HG03139 (cell line): ENCODE data around the gene RBBP6.
"Not testable (repeated sequence)": the region's sequence is repeated elsewhere in the genome, so short reads cannot be mapped to it uniquely, and the experiment has no call there.

Source experiments
- ATAC-seq: cut with Tn5 transposase; IDR thresholded peaks from one replicate; pipeline ENCODE4 v1.9.1; 2021; ENCODE audit not compliant: unreplicated experiment

RBBP6 gene

DNA sequence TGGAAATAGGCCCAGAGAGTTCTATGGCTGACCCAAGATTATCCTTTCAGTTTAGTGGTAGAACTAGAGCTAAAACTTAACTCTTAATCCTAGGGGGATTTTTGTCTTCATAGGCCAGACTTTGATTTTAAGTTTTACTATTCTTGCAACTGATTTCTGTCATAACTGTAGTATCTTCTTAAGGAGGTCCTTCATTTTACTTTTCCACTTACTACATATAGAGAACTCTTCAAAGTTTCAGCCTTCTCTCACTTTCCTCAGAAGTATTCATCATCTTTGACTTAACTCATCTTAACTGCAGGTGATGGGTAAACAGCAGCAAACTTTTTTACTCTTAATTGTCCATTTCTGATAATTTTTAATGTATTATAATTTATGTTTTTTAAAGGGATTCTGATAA is 23.4 kb downstream of the RBBP6 start:
- ATAC-seq, result no peak

DNA sequence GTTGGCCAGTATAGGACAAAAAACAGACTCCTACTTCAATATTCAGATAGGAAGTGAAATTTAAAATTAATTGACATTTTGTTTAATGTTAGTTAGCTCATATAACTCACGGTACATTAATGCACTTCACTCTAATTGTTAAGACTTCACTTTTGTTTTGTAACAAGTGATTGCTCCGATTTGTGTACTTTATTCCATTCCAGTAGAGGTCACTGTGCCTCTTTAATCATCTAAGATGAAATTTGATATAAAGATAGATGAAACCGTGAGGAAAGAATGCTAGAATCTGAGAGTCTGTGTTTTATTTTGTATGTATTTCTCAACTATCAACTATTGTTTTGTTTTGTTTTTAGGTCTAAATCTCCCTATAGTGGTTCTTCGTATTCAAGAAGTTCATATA is 29.0 kb downstream of the RBBP6 start:
- ATAC-seq, result no peak

DNA sequence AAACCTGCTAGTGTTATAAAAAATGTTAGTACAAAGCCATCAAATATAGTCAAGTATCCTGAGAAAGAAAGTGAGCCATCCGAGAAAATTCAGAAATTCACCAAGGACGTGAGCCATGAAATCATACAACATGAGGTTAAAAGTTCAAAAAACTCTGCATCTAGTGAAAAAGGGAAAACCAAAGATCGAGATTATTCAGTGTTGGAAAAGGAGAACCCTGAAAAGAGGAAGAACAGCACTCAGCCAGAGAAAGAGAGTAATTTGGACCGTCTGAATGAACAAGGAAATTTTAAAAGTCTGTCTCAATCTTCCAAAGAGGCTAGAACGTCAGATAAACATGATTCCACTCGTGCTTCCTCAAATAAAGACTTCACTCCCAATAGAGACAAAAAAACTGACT is 31.7 kb downstream of the RBBP6 start:
- no peak for ATAC-seq

DNA sequence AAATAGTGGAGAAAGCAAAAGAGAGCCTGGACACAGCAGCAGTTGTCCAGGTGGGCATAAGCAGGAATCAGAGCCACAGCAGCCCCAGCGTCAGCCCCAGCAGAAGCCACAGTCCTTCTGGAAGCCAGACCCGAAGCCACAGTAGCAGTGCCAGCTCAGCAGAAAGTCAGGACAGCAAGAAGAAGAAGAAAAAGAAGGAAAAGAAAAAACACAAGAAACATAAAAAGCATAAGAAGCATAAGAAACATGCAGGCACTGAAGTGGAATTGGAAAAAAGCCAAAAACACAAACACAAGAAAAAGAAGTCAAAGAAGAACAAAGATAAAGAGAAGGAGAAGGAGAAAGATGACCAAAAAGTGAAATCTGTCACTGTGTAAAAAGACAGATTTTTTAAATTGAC is 32.7 kb downstream of the RBBP6 start:
- ATAC-seq, result no peak

DNA sequence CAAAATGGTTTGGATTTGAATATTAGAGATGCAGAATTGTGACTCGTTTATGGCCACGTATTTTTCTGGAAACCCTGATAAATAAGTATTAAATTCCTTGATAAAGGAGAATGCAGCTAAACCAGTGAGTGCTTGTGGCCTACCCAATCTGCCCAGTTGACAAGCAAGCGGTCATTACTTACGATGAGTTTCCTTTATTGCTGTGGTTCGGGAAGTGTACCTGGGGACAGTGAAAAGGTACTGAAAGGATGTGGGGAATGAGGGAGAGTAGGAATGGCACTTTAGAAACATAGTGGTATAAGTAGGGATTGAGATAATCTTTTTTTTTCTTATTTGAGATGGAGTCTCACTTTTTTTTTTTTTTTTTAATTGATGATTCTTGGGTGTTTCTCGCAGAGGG is 33.8 kb downstream of the RBBP6 start:
- no peak for ATAC-seq

DNA sequence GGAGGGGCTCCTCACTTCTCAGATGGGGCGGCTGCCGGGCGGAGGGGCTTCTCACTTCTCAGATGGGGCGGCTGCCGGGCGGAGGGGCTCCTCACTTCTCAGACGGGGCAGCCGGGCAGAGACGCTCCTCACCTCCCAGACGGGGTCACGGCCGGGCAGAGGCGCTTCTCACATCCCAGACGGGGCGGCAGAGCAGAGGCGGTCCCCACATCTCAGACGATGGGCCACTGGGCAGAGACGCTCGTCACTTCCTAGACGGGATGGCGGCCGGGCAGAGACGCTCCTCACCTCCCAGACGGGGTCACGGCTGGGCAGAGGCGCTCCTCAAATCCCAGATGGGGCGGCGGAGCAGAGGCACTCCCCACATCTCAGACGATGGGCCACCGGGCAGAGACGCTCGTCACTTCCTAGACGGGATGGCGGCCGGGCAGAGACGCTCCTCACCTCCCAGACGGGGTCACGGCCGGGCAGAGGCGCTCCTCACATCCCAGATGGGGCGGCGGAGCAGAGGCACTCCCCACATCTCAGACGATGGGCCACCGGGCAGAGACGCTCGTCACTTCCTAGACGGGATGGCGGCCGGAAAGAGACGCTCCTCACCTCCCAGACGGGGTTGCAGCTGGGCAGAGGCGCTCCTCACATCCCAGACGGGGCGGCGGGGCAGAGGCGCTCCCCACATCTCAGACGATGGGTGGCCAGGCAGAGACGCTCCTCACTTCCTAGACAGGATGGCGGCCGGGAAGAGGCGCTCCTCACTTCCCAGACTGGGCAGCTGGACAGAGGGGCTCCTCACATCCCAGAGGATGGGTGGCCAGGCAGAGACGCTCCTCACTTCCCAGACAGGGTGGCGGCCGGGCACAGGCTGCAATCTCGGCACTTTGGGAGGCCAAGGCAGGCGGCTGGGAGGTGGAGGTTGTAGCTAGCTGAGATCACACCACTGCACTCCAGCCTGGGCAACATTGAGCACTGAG is 35.4 kb downstream of the RBBP6 start:
- ATAC-seq, result not testable (repeated sequence)

DNA sequence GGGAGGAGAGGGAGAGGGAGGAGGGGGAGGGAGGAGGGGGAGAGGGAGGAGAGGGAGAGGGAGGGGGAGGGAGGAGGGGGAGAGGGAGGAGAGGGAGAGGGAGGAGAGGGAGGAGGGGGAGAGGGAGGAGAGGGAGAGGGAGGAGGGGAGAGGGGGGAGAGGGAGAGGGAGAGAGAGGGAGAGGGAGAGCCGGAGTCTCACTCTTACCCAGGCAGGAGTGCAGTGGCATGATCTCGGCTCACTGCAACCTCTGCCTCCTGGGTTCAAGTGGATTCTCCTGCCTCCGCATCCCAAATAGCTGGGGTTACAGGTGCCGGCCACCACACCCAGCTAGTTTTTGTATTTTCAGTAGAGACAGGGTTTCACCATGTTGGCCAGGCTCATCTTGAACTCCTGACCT is 36.4 kb downstream of the RBBP6 start:
- ATAC-seq, result not testable (repeated sequence)

DNA sequence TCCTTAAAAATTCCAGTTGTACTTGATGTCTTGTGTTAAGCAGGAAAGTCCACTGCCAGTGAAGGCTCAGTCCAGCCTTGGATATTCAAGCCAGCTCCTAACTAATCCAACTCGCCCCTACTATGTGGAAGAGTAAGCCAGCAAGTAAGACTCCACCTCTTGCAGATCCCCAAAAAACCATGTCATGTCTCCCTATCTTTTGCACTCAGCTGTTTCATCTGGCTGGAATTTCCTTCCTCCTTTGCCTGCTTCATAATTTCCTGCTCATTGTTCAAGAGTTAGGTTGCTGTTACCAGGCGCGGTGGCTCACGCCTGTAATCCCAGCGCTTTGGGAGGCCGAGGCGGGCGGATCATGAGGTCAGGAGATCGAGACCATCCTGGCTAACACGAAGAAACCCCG is 37.8 kb downstream of the RBBP6 start:
- no peak for ATAC-seq

DNA sequence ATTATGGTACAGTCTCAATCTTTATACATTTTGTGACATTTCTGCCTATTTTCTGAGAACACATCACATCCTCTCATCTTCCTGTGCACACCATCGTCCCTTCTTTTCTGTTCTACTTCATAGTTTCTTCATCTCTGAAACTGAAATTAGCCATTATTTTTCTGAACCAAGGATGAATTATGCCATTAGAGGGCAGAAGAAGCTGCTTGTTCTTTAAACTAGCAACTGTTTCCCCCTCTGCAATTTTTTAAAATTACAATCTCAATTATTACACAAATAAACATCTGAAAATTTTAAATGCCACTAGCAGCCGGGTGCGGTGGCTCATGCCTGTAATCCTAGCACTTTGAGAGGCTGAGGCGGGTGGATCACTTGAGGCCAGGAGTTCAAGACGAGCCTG is 41.3 kb downstream of the RBBP6 start:
- ATAC-seq, result no peak

DNA sequence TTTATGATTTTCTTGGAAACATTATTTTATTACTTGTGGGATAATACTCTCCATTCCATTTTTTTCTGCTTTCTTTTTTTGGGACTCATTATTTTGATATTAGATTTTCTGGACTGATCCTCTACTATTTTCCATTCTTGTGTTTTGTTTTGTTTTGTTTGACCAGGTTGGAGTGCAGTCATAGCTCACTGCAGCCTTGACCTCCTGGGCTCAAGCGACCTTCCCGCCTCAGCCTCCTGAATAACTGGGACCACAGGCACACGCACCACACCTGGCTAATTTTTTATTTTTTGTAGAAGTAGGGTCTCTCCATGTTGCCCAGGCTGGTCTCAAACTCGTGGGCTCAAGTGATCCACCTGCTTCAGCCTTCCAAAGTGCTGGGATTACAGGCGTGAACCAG is 44.1 kb downstream of the RBBP6 start:
- ATAC-seq, result no peak

DNA sequence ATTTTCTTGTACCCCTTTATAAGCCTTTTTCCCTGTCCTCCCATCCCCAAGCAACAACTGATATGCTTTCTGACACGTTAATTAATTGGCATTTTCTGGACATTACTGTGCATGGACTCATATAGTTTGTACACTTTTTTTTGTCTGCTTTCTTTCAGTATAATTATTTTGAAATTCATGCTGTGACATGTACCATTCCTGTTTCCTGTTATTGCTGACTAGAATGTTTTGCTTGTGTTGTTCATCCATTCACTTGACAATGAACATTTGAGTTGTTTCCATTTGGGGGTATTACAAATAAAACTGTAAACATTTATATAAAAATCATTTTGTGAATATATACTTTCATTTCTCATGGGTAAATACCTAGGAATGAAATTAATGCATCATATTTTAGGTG is 50.6 kb downstream of the RBBP6 start:
- no peak for ATAC-seq

DNA sequence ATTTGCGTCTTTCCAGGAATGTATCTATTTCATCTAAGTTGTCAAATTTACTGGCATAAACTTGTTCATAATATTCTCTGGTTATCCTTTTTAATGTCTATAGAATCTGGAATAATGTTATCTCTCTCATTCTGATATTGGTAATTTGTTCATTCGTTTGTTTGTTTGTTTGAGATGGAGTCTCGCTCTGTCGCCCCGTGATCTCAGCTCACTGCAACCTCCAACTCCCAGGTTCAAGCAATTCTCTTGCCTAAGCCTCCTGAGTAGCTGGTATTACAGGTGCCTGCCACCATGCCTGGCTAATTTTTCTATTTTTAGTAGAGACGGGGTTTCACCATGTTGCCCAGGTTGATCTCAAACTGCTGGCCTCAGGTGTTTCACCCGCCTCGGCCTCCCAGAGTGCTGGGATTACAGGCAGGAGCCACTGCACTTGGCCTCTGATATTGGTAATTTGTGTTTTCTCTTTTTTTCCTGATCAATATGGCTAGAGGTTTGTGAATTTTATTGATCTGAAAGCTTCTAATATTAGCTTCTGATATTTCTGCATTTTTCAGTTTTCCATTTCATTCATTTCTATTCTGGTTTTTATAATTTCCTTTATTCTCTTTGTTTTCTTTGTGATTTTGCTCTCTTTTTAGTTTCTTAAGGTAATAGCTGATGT is 59.5 kb downstream of the RBBP6 start:
- no peak for ATAC-seq

DNA sequence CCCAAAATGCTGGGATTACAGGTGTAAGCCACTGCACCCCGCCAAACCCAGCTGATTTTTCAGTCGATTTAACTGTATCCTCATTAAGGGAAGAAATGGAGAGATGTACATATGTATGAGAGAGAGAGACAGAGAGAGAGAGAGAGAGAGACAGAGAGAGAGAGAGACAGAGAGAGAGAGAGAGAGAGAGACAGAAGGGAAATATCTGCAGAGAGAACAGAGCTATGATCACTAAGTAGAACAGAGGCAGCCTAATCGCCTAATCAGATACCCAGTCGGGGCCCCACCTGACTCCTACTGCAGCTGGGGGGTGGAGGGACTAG is 70.0 kb downstream of the RBBP6 start:
- ATAC-seq, result no peak

DNA sequence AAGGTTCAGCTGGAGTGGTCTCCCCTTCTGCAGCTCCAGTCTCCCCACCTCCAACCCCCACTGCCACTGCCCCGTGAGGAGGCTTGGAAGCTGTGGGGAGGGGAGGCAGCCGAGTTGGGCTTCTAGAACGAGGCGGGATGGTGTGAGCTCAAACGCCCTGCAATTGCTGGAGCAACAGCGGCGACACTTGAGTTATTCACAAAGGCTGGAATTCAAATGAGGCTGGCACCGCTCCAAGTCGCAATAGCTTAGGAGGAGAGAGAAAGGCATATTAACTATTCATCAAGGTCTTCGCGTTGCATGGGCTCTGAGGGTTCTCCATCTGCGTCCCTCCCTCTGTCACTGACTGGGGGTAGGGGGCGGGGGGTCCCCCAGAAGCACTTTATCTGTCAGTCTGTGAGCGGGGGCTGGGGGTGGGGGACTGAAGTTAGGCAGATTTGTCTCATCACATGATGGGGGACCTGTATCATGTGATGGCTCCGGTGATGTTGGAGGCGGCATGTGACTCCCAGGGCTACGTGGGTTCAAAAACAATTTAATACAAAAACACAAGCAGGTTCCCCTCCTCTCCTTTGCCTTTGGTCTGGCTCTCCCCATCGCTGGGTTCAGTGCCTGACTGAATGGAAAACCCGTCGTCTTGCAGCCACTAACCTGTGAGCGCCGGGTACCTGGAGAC is 70.5 kb downstream of the RBBP6 start:
- ATAC-seq, result no peak

DNA sequence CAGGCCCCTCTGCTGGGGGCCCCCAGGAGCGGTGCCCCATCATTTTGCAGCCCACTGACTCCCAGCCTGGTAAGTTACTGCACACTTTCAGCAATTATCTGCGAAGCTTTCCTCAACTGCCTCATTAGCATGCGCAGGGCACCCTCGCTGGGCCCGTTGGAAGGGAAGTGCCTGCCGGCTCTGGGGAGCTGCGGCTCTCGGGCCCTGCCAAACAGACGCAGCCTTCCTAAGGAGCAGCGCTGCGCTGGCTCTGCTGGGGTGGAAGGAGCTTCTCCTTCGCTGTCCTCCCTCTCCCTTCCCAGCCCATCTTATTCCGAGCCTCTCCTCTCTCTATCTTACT is 71.0 kb downstream of the RBBP6 start:
- no peak for ATAC-seq

DNA sequence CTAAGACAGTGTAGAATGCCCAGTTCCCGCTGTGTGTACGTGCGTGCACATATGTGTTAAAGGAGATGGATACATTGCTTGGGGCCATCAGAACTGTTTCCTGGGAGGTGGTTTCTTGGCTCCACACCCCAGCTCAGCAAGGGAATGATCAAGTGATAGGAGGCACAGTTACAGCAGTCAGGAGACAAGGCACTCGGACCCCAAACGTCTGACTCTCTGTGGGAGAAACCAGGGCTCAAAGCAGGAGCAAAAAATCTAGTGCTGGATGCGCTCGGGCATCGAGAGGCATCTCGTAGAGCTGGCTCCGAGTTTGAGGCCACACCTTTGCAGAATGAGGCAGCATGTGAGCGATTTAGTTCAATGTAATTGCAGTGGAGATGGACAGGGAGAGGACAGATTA is 71.9 kb downstream of the RBBP6 start:
- no peak for ATAC-seq

DNA sequence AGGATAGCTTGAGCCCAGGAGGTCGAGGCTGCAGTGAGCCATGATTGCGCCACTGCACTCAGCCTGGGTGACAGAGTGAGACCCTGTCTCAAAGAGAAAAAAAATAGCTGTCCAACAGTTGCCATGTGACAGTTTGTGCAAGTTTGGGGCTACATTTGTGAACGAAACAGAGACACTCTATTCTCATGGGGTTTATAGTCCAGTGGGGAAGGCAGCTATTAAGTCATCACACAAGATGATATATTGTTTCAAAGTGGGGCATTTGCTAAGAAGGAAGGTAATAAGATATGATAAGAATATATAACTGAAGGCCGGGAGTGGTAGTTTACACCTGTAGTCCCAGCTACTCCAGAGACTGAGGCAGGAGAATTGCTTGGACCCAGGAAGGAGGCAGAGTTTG is 73.3 kb downstream of the RBBP6 start:
- no peak for ATAC-seq

DNA sequence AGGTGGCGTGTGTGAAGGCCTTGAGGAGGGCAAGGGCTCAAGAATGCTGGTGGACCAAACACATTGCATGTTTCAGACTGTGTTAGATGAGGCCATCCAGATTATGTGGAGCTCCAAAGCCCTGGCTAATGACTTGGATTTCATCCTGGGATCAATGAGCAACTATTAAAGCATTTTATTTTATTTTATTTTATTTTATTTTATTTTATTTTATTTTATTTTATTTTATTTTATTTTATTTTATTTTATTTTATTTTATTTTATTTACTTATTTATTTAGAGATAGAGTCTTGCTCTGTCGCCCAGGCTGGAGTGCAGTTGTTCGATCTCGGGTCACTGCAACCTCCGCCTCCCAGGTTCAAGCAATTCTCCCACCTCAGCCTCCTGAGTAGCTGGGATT is 73.9 kb downstream of the RBBP6 start:
- not testable (repeated sequence) for ATAC-seq

DNA sequence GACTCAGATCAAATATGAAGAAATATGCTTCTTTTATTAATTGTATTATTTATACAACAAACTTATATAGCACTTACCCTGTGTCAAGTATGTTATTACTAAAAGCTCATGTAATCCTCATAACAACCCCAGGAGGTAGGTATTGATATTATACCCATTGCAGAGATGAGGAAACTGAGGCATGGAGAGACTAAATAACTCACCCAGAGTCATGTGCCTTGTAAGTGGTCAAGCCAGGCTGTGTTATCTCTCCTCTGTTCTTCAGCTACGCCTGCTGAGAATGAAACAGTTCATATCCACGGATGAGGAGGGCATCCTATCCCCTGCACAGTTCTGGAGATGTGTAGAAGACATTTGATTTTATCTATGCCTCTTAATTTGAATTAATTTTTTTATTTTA is 78.1 kb downstream of the RBBP6 start:
- ATAC-seq, result no peak
